Esophagus squamous epithelium (tissue), 5 donors: ENCODE data around the gene TBC1D5. TPM values are rescaled to one million over a fixed set of nuclear protein-coding genes. Genes with fewer than 3 reads are reported as not detected.
"Not testable (repeated sequence)": the region's sequence is repeated elsewhere in the genome, so short reads cannot be mapped to it uniquely, and the experiment has no call there.

Source experiments
- DNase-seq: peaks from one replicate; lab custom pipeline; 2025; lab: John Stamatoyannopoulos, UW
- H3K27ac ChIP-seq, 4 donors: fragments of 200-600 bp; sonication (generic); one replicate each; pipeline ENCODE4 v1.5.1; 2016 to 2019; ENCODE audit warnings: mild to moderate bottlenecking in 1 of 4
- H3K27me3 ChIP-seq, 4 donors: fragments of 200-600 bp; sonication (generic); 1 replicate in 3 of 4; 2 replicates in 1 of 4; pipeline versions ENCODE4 v1.5.1 to v1.6.0; 2017 to 2021; ENCODE audit warnings: antibody characterized with exemption in 1 of 4
- H3K36me3 ChIP-seq, 3 donors: fragments of 200-600 bp; sonication (generic); one replicate each; pipeline ENCODE4 v1.5.1; 2016 to 2019
- H3K4me1 ChIP-seq, 3 donors: fragments of 200-600 bp; sonication (generic); one replicate each; pipeline ENCODE4 v1.5.1; 2017 to 2019
- H3K4me3 ChIP-seq, 4 donors: fragments of 200-600 bp; sonication (generic); 1 replicate in 3 of 4; 2 replicates in 1 of 4; pipeline ENCODE4 v1.5.1; 2016 to 2019; ENCODE audit warnings: mild to moderate bottlenecking in 2 of 4, moderate library complexity in 1 of 4
- H3K9me3 ChIP-seq, 3 donors: fragments of 200-600 bp; sonication (generic); one replicate each; pipeline ENCODE4 v1.5.1; 2016 to 2019
- CTCF ChIP-seq, 6 experiments: fragments of 450-650 bp in 4 of 6; fragments of 200-600 bp in 2 of 6; sonication (generic) in 2 of 6; IDR thresholded peaks; one replicate each; pipeline ENCODE4 v1.5.1; 2016 to 2019; ENCODE audit warnings: antibody characterized with exemption in 6 of 6, mild to moderate bottlenecking in 4 of 6, moderate library complexity in 4 of 6
- POLR2A ChIP-seq, 4 donors: fragments of 450-650 bp; IDR thresholded peaks; one replicate each; pipeline ENCODE4 v1.6.1; 2017; ENCODE audit warnings: antibody characterized with exemption in 4 of 4, mild to moderate bottlenecking in 4 of 4, moderate library complexity in 3 of 4
- WGBS, 2 donors: methylation state at CpG; one replicate each; pipeline ENCODE4 v1.1.5; 2018; 5-methylcytosine and 5-hydroxymethylcytosine counted together
- intact Hi-C: fragments of 100-400 bp; cut with DNase I; formaldehyde crosslinking; loops from one replicate; pipeline ENCODE4 v1.15.0; 2022
- total RNA-seq, 4 donors: library from RNA; depleted of rRNA; stranded (reverse); fragments of >200 nt; gene quantifications; one replicate each; pipeline ENCODE4 v1.1.0, GENCODE V29; 2016
- donor health status: DM: yes; HTN: yes; CAD: no.

TBC1D5 gene
- total RNA-seq, 4 donors from 2014 or later, result 32.8 to 56.1 (median 39.9) TPM

GRCh38 chr3:17640466-17640865, 102.0 kb downstream of the TBC1D5 start:
- TF ChIP-seq CTCF (IDR thresholded peaks at IDR 0.05) (no peak), POLR2A (IDR thresholded peaks at IDR 0.05) (no peak)
- Histone ChIP-seq H3K27ac (no peak overlapping the region), H3K36me3 (no peaks in the 10 kb centered on the region), H3K4me1 (peaks cover 0 to 7% (median 0%) of the 10 kb centered on the region in 3 donors), H3K9me3 (no peaks in the 10 kb centered on the region), H3K4me3 (no peak overlapping the region), H3K27me3 (no peaks in the 10 kb centered on the region)
- DNase-seq, result no peak
- intact Hi-C loops, result no loop called here

GRCh38 chr3:17639765-17640164, 102.7 kb downstream of the TBC1D5 start:
- no peak for TF ChIP-seq CTCF (IDR thresholded peaks at IDR 0.05)
- TF ChIP-seq POLR2A (IDR thresholded peaks at IDR 0.05), result no peak
- Histone ChIP-seq H3K27me3 (no peaks in the 10 kb centered on the region), H3K4me3 (no peak overlapping the region), H3K36me3 (no peaks in the 10 kb centered on the region), H3K4me1 (peaks cover 0 to 9% (median 0%) of the 10 kb centered on the region in 3 donors), H3K27ac (no peak overlapping the region), H3K9me3 (no peaks in the 10 kb centered on the region)
- intact Hi-C loops, result no loop called here
- DNase-seq, result no peak
- WGBS, 2 donors, result 49 to 61% methylated on average over 2 of the region's 2 CpGs

GRCh38 chr3:17639257-17639656, 103.2 kb downstream of the TBC1D5 start:
- DNase-seq, result no peak
- H3K27me3 ChIP-seq, result no peaks in the 10 kb centered on the region
- H3K4me3 ChIP-seq, result no peak overlapping the region
- 49 to 52% methylated on average over 2 of the region's 2 CpGs for WGBS, 2 donors
- no peaks in the 10 kb centered on the region for H3K36me3 ChIP-seq
- no peaks in the 10 kb centered on the region for H3K9me3 ChIP-seq
- no peak overlapping the region for H3K27ac ChIP-seq
- peaks cover 0 to 9% (median 0%) of the 10 kb centered on the region in 3 donors for H3K4me1 ChIP-seq
- TF ChIP-seq CTCF (IDR thresholded peaks at IDR 0.05) (no peak), POLR2A (IDR thresholded peaks at IDR 0.05) (no peak)
- intact Hi-C loops, result no loop called here

GRCh38 chr3:17638356-17638755, 104.1 kb downstream of the TBC1D5 start:
- intact Hi-C loops, result no loop called here

GRCh38 chr3:17635675-17636074, 106.8 kb downstream of the TBC1D5 start:
- H3K27me3 ChIP-seq, H3K4me3 ChIP-seq, intact Hi-C loops, DNase-seq, H3K4me1 ChIP-seq, H3K27ac ChIP-seq, H3K9me3 ChIP-seq, H3K36me3 ChIP-seq: not testable (repeated sequence)
- 7 to 20% methylated on average over 2 of the region's 2 CpGs for WGBS, 2 donors

More at GRCh38 chr3:17638356-17638755, 104.1 kb downstream of the TBC1D5 start:
- Histone ChIP-seq H3K27ac (no peak overlapping the region), H3K4me1 (peaks cover 0 to 9% (median 0%) of the 10 kb centered on the region in 3 donors), H3K4me3 (no peak overlapping the region), H3K9me3 (no peaks in the 10 kb centered on the region), H3K36me3 (no peaks in the 10 kb centered on the region), H3K27me3 (no peaks in the 10 kb centered on the region)
- no peak for TF ChIP-seq CTCF (IDR thresholded peaks at IDR 0.05)
- TF ChIP-seq POLR2A (IDR thresholded peaks at IDR 0.05), result no peak
- DNase-seq, result no peak

GRCh38 chr3:17634964-17635363, 107.5 kb downstream of the TBC1D5 start:
- no peaks in the 10 kb centered on the region for H3K36me3 ChIP-seq
- no peak for DNase-seq
- no peaks in the 10 kb centered on the region for H3K9me3 ChIP-seq
- intact Hi-C loops, result no loop called here
- no peak overlapping the region for H3K4me3 ChIP-seq
- H3K4me1 ChIP-seq, result peaks cover 0 to 9% (median 0%) of the 10 kb centered on the region in 3 donors
- no peaks in the 10 kb centered on the region for H3K27me3 ChIP-seq
- H3K27ac ChIP-seq, result no peak overlapping the region
- TF ChIP-seq POLR2A (IDR thresholded peaks at IDR 0.05) (no peak), CTCF (IDR thresholded peaks at IDR 0.05) (no peak)
